K562 (cell line): ENCODE data around the gene BANP. TPM values are rescaled to one million over a fixed set of nuclear protein-coding genes. Genes with fewer than 3 reads are reported as not detected.

Experiments
- DMBX1 ChIP-seq: fragments of 250-450 bp; sonication (Bioruptor Pico); IDR thresholded peaks from 2 replicates; pipeline ENCODE4 v1.8.0; 2022; ENCODE audit warnings: inconsistent platforms, mild to moderate bottlenecking, moderate library complexity, borderline replicate concordance
- E2F5 ChIP-seq: sonication (generic); formaldehyde crosslinking; IDR thresholded peaks from 2 replicates; pipeline ENCODE4 v1.8.0; 2022; ENCODE audit warnings: mild to moderate bottlenecking, missing genetic modification reagents
- FOXK1 ChIP-seq: sonication (generic); formaldehyde crosslinking; IDR thresholded peaks from 2 replicates; pipeline ENCODE4 v1.8.0; 2022; ENCODE audit warnings: missing genetic modification reagents, mild to moderate bottlenecking, borderline replicate concordance
- GABPB2 ChIP-seq: fragments of 250-450 bp; sonication (Bioruptor Pico); conservative IDR thresholded peaks from 2 replicates; pipeline ENCODE4 v1.5.1; 2021; ENCODE audit warnings: mild to moderate bottlenecking
- HNRNPK ChIP-seq: fragments of 200-400 bp; formaldehyde crosslinking; IDR thresholded peaks from one replicate; pipeline ENCODE4 v1.6.1; 2018; ENCODE audit warnings: mild to moderate bottlenecking, low read depth, low read length; ENCODE audit not compliant: poor library complexity, severe bottlenecking
- IRF9 ChIP-seq: fragments of 450-650 bp; IDR thresholded peaks from 2 replicates; pipeline ENCODE4 v1.6.1; 2016; ENCODE audit warnings: missing biosample characterization, missing genetic modification characterization
- KAT7 ChIP-seq: sonication (generic); formaldehyde crosslinking; IDR thresholded peaks from 2 replicates; pipeline ENCODE4 v1.8.0; 2022; ENCODE audit warnings: missing genetic modification reagents, mild to moderate bottlenecking, borderline replicate concordance
- KLF10 ChIP-seq: fragments of 250-450 bp; sonication (Bioruptor Pico); IDR thresholded peaks from 2 replicates; pipeline ENCODE4 v1.6.1; 2021; ENCODE audit warnings: matching md5 sums
- MNT ChIP-seq, 2 experiments: fragments of 450-650 bp; conservative IDR thresholded peaks; 2 replicates each; pipeline ENCODE4 v1.6.1; 2017; ENCODE audit warnings: mild to moderate bottlenecking in 2 of 2, moderate library complexity in 2 of 2
- NEUROD1 ChIP-seq: fragments of 150-350 bp; IDR thresholded peaks from 2 replicates; pipeline ENCODE4 v1.6.1; 2014; ENCODE audit warnings: borderline replicate concordance, low read length, low read depth; ENCODE audit not compliant: partially characterized antibody
- NR0B1 ChIP-seq: fragments of 450-650 bp; IDR thresholded peaks from one replicate; pipeline ENCODE4 v1.6.1; 2018; ENCODE audit warnings: mild to moderate bottlenecking, moderate library complexity; ENCODE audit not compliant: partially characterized antibody
- NUFIP1 ChIP-seq: fragments of 450-650 bp; IDR thresholded peaks from 2 replicates; pipeline ENCODE4 v1.6.1; 2018; ENCODE audit not compliant: partially characterized antibody
- PHB2 ChIP-seq: fragments of 450-650 bp; IDR thresholded peaks from 2 replicates; pipeline ENCODE4 v1.6.1; 2017; ENCODE audit warnings: low read depth
- SIX5 ChIP-seq, 2 experiments: IDR thresholded peaks; 2 replicates each; pipeline ENCODE4 v1.6.1; 2011; ENCODE audit warnings: low read length in 2 of 2, borderline replicate concordance in 1 of 2, low read depth in 1 of 2, mild to moderate bottlenecking in 1 of 2, moderate library complexity in 1 of 2; ENCODE audit not compliant: insufficient read depth in 1 of 2
- SMC3 ChIP-seq: conservative IDR thresholded peaks from 2 replicates; pipeline ENCODE4 v1.6.1; 2011; ENCODE audit warnings: low read depth, low read length, improper control_type of control experiment; ENCODE audit not compliant: insufficient read depth
- TGIF2 ChIP-seq: sonication (generic); formaldehyde crosslinking; IDR thresholded peaks from 2 replicates; pipeline ENCODE4 v1.8.1; 2022; ENCODE audit warnings: mild to moderate bottlenecking, missing genetic modification reagents, moderate library complexity
- ZFX ChIP-seq: sonication (generic); formaldehyde crosslinking; IDR thresholded peaks from 2 replicates; pipeline ENCODE4 v1.8.0; 2022; ENCODE audit warnings: mild to moderate bottlenecking, missing genetic modification reagents, moderate library complexity
- polyA plus RNA-seq, 8 experiments: library from polyadenylated mRNA; depleted of rRNA in 4 of 8; stranded (reverse) in 5 of 8; unstranded in 3 of 8; fragments of >200 nt; fragmentation: Nextera tagmentation in 2 of 8; fragmentation: Illumina TruSeq in 1 of 8; extraction: Ambion mirVana in 2 of 8; extraction: Trizol in 1 of 8; gene quantifications; 2 replicates each; pipeline versions ENCODE4 v1.2.1 to v1.2.3, GENCODE V29; 2011 to 2014; ENCODE audit warnings: inconsistent platforms in 1 of 8, missing spikeins in 1 of 8
- total RNA-seq, 7 experiments: library from RNA; depleted of rRNA in 6 of 7; stranded (reverse); fragments of >200 nt in 6 of 7; fragmentation: Illumina TruSeq in 2 of 7; extraction: Trizol in 2 of 7; gene quantifications; 2 replicates each; pipeline versions ENCODE4 v1.2.1 to v1.2.3, GENCODE V29; 2011 to 2021; ENCODE audit warnings: low replicate concordance in 1 of 7

Gene BANP
- total and polyA plus RNA-seq, 9 of the 15 experiments (the other 6 are each of a cell fraction or from before 2014, with no cell fraction given) = 4.6 to 22.1 (median 15.6) TPM

- TF ChIP-seq NR0B1 = no peak
- no peak for TF ChIP-seq HNRNPK
- no peak for TF ChIP-seq KLF10 (CRISPR knock-in tag)
- TF ChIP-seq IRF9 (tag) = no peak
- peak; percentile 99 to 100 for TF ChIP-seq SIX5 (IDR thresholded peaks at IDR 0.05; ENCODE audit: borderline replicate concordance in 1 of 2, insufficient read depth in 1 of 2, low read depth in 1 of 2, low read length in 2 of 2)
- peak; percentile 90; the same call in 1 of the 2 replicates for TF ChIP-seq DMBX1 (CRISPR knock-in tag)
- TF ChIP-seq NUFIP1 = no peak
- no peak for TF ChIP-seq E2F5
- peak; percentile 61 to 84 for TF ChIP-seq MNT (conservative IDR thresholded peaks at IDR 0.05)
- no peak for TF ChIP-seq KAT7
- no peak for TF ChIP-seq PHB2
- TF ChIP-seq ZFX = peak; percentile 83
- TF ChIP-seq GABPB2 (CRISPR knock-in tag) = no peak
- TF ChIP-seq NEUROD1 = peak; percentile 84
- TF ChIP-seq FOXK1 (CRISPR knock-in tag) = no peak; the same call in 1 of the 2 replicates
- TF ChIP-seq SMC3 = 0 out of 2 replicates have a peak, but pooled peaks have one; percentile 23
- no peak for TF ChIP-seq TGIF2 (CRISPR knock-in tag)
Observed at GRCh38 chr16:87950765-87951551, at the start of gene BANP (continued).
